GM23248 (cell line): ENCODE data around the gene AHI1. TPM values are rescaled to one million over a fixed set of nuclear protein-coding genes. Genes with fewer than 3 reads are reported as not detected.

Source experiments
- DNase-seq: peaks from one replicate; pipeline ENCODE4 v3.0.0-alpha.2; 2015
- H2AFZ ChIP-seq: fragments of 200-600 bp; sonication (generic); 2 replicates; pipeline ENCODE4 v1.6.1; 2016; ENCODE audit warnings: antibody characterized with exemption
- H3F3A ChIP-seq: fragments of 200-600 bp; sonication (generic); 2 replicates; pipeline ENCODE4 v1.6.1; 2016; ENCODE audit warnings: mild to moderate bottlenecking, antibody characterized with exemption, mixed run types; ENCODE audit not compliant: insufficient read depth
- H3K27ac ChIP-seq: fragments of 200-600 bp; sonication (generic); 2 replicates; pipeline ENCODE4 v1.5.1; 2016; ENCODE audit warnings: mild to moderate bottlenecking
- H3K27me3 ChIP-seq: fragments of 200-600 bp; sonication (generic); replicated peaks from 2 replicates; pipeline ENCODE4 v1.6.1; 2016; ENCODE audit warnings: mild to moderate bottlenecking; ENCODE audit not compliant: insufficient read depth
- H3K36me3 ChIP-seq: fragments of 200-600 bp; sonication (generic); 2 replicates; pipeline ENCODE4 v1.6.1; 2016; ENCODE audit warnings: low read depth, mild to moderate bottlenecking
- H3K4me1 ChIP-seq: fragments of 200-600 bp; sonication (generic); 2 replicates; pipeline ENCODE4 v1.6.1; 2016; ENCODE audit warnings: mild to moderate bottlenecking; ENCODE audit not compliant: insufficient read depth
- H3K4me2 ChIP-seq: fragments of 200-600 bp; sonication (generic); one replicate; pipeline ENCODE4 v1.6.1; 2016; ENCODE audit warnings: mild to moderate bottlenecking; ENCODE audit not compliant: unreplicated experiment
- H3K4me3 ChIP-seq: fragments of 200-600 bp; sonication (generic); 2 replicates; pipeline ENCODE4 v1.5.1; 2016; ENCODE audit warnings: mild to moderate bottlenecking
- H3K79me2 ChIP-seq: fragments of 200-600 bp; sonication (generic); 2 replicates; pipeline ENCODE4 v1.6.1; 2016; ENCODE audit warnings: mild to moderate bottlenecking; ENCODE audit not compliant: insufficient read depth
- H3K9ac ChIP-seq: fragments of 200-600 bp; sonication (generic); 2 replicates; pipeline ENCODE4 v1.6.1; 2016; ENCODE audit warnings: mild to moderate bottlenecking
- H3K9me2 ChIP-seq: fragments of 200-600 bp; sonication (generic); 2 replicates; pipeline ENCODE4 v1.6.1; 2016; ENCODE audit warnings: mixed run types, mild to moderate bottlenecking, moderate library complexity; ENCODE audit not compliant: insufficient read depth
- H3K9me3 ChIP-seq: fragments of 200-600 bp; sonication (generic); one replicate; pipeline ENCODE4 v1.6.1; 2017; ENCODE audit warnings: low read depth
- H4K20me1 ChIP-seq: fragments of 200-600 bp; sonication (generic); 2 replicates; pipeline ENCODE4 v1.6.0; 2016; ENCODE audit not compliant: insufficient read depth
- EZH2 ChIP-seq: fragments of 200-600 bp; sonication (generic); IDR thresholded peaks from 2 replicates; pipeline ENCODE4 v1.6.1; 2018; ENCODE audit warnings: antibody characterized with exemption, mild to moderate bottlenecking; ENCODE audit not compliant: insufficient read depth, poor library complexity, severe bottlenecking
- EZH2phosphoT487 ChIP-seq: fragments of 200-600 bp; sonication (generic); IDR thresholded peaks from 2 replicates; pipeline ENCODE4 v1.6.1; 2018; ENCODE audit warnings: antibody characterized with exemption, moderate library complexity, mild to moderate bottlenecking, low read depth; ENCODE audit not compliant: insufficient read depth
- WGBS, 2 experiments: methylation state at CpG; one replicate each; pipeline ENCODE4 v1.1.6; 2015 to 2017; ENCODE audit warnings: low lambda C conversion rate in 2 of 2, low coverage in 1 of 2; ENCODE audit errors: missing lambda C conversion rate in 2 of 2; 5-methylcytosine and 5-hydroxymethylcytosine counted together
- in situ Hi-C: fragments of 300-500 bp; cut with MboI; formaldehyde crosslinking; loops from 2 replicates; pipeline ENCODE4 v1.15.0; 2020
- polyA plus RNA-seq: library from polyadenylated mRNA; unstranded; fragments of >200 nt; fragmentation: Nextera tagmentation; extraction: Ambion mirVana; gene quantifications from 2 replicates; pipeline ENCODE4 v1.2.1, GENCODE V29; 2016
- total RNA-seq: library from RNA; depleted of rRNA; stranded (reverse); fragments of >200 nt; shearing (Covaris generic); gene quantifications from 2 replicates; pipeline ENCODE4 v1.2.3, GENCODE V29; 2014

The AHI1 gene
- total and polyA plus RNA-seq, 2 experiments from 2014 or later = 11.1 to 25.9 TPM

GRCh38 chr6:135410856-135411255, 86.7 kb downstream of the AHI1 start:
- in situ Hi-C loops = no loop called here
- no peaks in the 10 kb centered on the region for H3K27me3 ChIP-seq
- no peak overlapping the region for H3K27ac ChIP-seq
- H3K79me2 ChIP-seq = no peaks in the 10 kb centered on the region
- H3K4me2 ChIP-seq = no peak overlapping the region
- 91 to 96% methylated on average over 2 of the region's 2 CpGs for WGBS, 2 experiments
- H4K20me1 ChIP-seq = no peaks in the 10 kb centered on the region
- TF ChIP-seq EZH2 = no peak
- H3K9me2 ChIP-seq = no peaks in the 10 kb centered on the region
- no peak overlapping the region for H2AFZ ChIP-seq
- no peaks in the 10 kb centered on the region for H3K4me1 ChIP-seq
- H3K9ac ChIP-seq = no peak overlapping the region
- no peaks in the 10 kb centered on the region for H3K9me3 ChIP-seq
- H3K4me3 ChIP-seq = no peak overlapping the region
- no peaks in the 10 kb centered on the region for H3F3A ChIP-seq
- peaks cover 29% of the 10 kb centered on the region; the same call in 1 of the 2 replicates for H3K36me3 ChIP-seq
- DNase-seq = no peak

DNA sequence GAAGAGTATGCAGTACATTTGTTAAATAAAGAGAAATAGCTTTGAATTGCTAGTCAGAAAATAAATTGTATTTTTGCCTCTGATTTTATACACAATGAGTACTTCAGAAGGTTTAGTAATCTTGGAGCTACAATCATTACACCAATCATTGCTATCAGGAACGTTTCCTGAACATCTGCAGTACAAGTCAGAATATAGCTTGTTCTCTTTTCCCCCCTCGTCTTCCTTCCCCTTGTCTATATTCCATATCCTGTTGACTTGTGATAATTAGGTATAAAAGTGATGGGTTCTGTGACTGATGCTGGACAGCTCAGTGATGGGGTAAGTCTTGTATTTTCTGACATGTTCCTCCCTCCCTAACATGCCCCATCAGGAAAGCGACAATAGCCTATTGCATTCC, 94.0 kb downstream of the AHI1 start:
- H3K27me3 ChIP-seq = no peaks in the 10 kb centered on the region

GRCh38 chr6:135402311-135402710, 95.2 kb downstream of the AHI1 start:
- H2AFZ ChIP-seq = no peak overlapping the region
- no peaks in the 10 kb centered on the region for H3K9me2 ChIP-seq
- no peaks in the 10 kb centered on the region for H3K9me3 ChIP-seq
- no peak overlapping the region for H3K27ac ChIP-seq
- no peak for DNase-seq
- no peak overlapping the region for H3K9ac ChIP-seq
- H3K4me3 ChIP-seq = no peak overlapping the region
- no peak overlapping the region for H3K4me2 ChIP-seq
- WGBS, 2 experiments = 98 to 100% methylated on average over 1 of the region's 1 CpG
- no peaks in the 10 kb centered on the region for H3F3A ChIP-seq
- peaks cover 17% of the 10 kb centered on the region; the same call in 1 of the 2 replicates for H3K36me3 ChIP-seq
- H3K4me1 ChIP-seq = no peaks in the 10 kb centered on the region
- H4K20me1 ChIP-seq = no peaks in the 10 kb centered on the region
- H3K27me3 ChIP-seq = no peaks in the 10 kb centered on the region
- TF ChIP-seq EZH2phosphoT487 (no peak), EZH2 (no peak)
- H3K79me2 ChIP-seq = no peaks in the 10 kb centered on the region
- in situ Hi-C loops = no loop called here

More for the DNA sequence above, 94.0 kb downstream of the AHI1 start:
- no peaks in the 10 kb centered on the region for H3K4me1 ChIP-seq
- no peaks in the 10 kb centered on the region for H4K20me1 ChIP-seq
- no peaks in the 10 kb centered on the region for H3K9me2 ChIP-seq
- H3F3A ChIP-seq = no peaks in the 10 kb centered on the region
- no peak for TF ChIP-seq EZH2
- no peak for TF ChIP-seq EZH2phosphoT487
- no peak for DNase-seq
- no peaks in the 10 kb centered on the region for H3K79me2 ChIP-seq
- H2AFZ ChIP-seq = no peak overlapping the region
- H3K36me3 ChIP-seq = peaks cover 24% of the 10 kb centered on the region
- no peak overlapping the region for H3K27ac ChIP-seq
- WGBS, 2 experiments = 78 to 80% methylated on average over 3 of the region's 3 CpGs
- no peaks in the 10 kb centered on the region for H3K9me3 ChIP-seq
- H3K9ac ChIP-seq = no peak overlapping the region
- no peak overlapping the region for H3K4me3 ChIP-seq
- H3K4me2 ChIP-seq = no peak overlapping the region
- in situ Hi-C loops = no loop called here

DNA sequence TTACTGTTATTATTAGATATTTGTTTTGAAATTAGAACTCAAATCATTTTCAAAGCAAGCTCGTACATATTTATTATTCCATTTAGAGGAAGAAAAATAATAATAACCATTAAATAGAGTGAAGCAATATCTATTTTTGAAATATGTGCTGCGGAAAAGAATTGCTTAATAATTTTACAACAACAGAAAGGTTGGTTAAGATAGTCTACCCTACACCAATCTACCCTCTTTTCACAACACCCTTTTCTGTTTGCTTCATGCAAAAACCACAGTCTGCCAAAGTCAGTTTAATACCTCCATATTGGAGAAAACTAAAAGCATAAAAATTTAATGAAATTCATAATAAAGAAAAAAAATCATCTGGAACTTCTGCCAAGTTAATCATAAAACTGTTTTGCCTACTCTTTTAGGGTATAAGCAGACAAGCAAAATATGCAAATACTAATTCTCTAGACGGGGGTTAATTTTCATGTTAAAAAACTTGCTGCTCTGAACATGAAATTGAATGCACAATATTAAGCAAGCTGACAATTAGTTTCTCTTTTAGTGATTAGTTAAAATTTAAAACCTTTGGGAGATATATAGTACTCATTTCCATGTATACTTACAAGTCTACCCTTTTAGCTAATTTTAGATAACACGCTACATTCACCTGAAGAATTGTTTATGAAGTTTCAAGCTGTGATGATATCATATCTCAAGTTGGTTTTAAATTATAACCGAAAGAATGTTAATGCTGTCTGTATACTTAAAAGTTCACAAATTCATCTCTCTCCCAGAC, 100.2 kb downstream of the AHI1 start:
- no peak overlapping the region for H3K9ac ChIP-seq
- H3K4me2 ChIP-seq = no peak overlapping the region
- no peak overlapping the region for H3K27ac ChIP-seq
- WGBS, 2 experiments = 87 to 89% methylated on average over 5 of the region's 5 CpGs
- TF ChIP-seq EZH2phosphoT487 = no peak
- TF ChIP-seq EZH2 = no peak
- no peak overlapping the region for H2AFZ ChIP-seq
- no peaks in the 10 kb centered on the region for H4K20me1 ChIP-seq
- no peaks in the 10 kb centered on the region for H3K4me1 ChIP-seq
- H3K9me3 ChIP-seq = no peaks in the 10 kb centered on the region
- H3K4me3 ChIP-seq = no peak overlapping the region
- H3F3A ChIP-seq = no peaks in the 10 kb centered on the region
- DNase-seq = no peak
- no peaks in the 10 kb centered on the region for H3K9me2 ChIP-seq
- in situ Hi-C loops = no loop called here
- peaks cover 15% of the 10 kb centered on the region; the same call in 1 of the 2 replicates for H3K36me3 ChIP-seq
- no peaks in the 10 kb centered on the region for H3K79me2 ChIP-seq
- no peaks in the 10 kb centered on the region for H3K27me3 ChIP-seq

GRCh38 chr6:135395136-135395535, 102.4 kb downstream of the AHI1 start:
- TF ChIP-seq EZH2 = no peak
- no peak for TF ChIP-seq EZH2phosphoT487
- H3F3A ChIP-seq = no peaks in the 10 kb centered on the region
- H3K9me3 ChIP-seq = no peaks in the 10 kb centered on the region
- H3K4me2 ChIP-seq = no peak overlapping the region
- H3K79me2 ChIP-seq = no peaks in the 10 kb centered on the region
- no peaks in the 10 kb centered on the region for H3K27me3 ChIP-seq
- no peaks in the 10 kb centered on the region for H4K20me1 ChIP-seq
- H3K4me1 ChIP-seq = no peaks in the 10 kb centered on the region
- no peak overlapping the region for H3K4me3 ChIP-seq
- no peak overlapping the region for H3K9ac ChIP-seq
- H2AFZ ChIP-seq = no peak overlapping the region
- H3K9me2 ChIP-seq = no peaks in the 10 kb centered on the region
- H3K36me3 ChIP-seq = peaks cover 15% of the 10 kb centered on the region; the same call in 1 of the 2 replicates
- in situ Hi-C loops = no loop called here
- no peak overlapping the region for H3K27ac ChIP-seq
- DNase-seq = no peak
